DOHH2 (cell line): ENCODE measurements around the gene FIZ1.

Source experiments
- H3F3A ChIP-seq: fragments of 200-600 bp; sonication (generic), shearing (Covaris generic); 2 replicates; pipeline ENCODE4 v1.6.0; 2016; ENCODE audit warnings: antibody characterized with exemption, mild to moderate bottlenecking; ENCODE audit not compliant: control insufficient read depth, insufficient read depth
- H3K27ac ChIP-seq: fragments of 200-600 bp; sonication (generic); 2 replicates; pipeline ENCODE4 v1.5.1; 2014; ENCODE audit warnings: low read depth, mild to moderate bottlenecking, low read length, moderate library complexity
- H3K27me3 ChIP-seq: fragments of 200-600 bp; sonication (generic); 2 replicates; pipeline ENCODE4 v1.6.1; 2014; ENCODE audit warnings: mild to moderate bottlenecking, low read length, mixed read lengths; ENCODE audit not compliant: control insufficient read depth
- H3K36me3 ChIP-seq: fragments of 200-600 bp; sonication (generic); 2 replicates; pipeline ENCODE4 v1.6.1; 2014; ENCODE audit warnings: mild to moderate bottlenecking, low read length, moderate library complexity, mixed read lengths; ENCODE audit not compliant: control insufficient read depth
- H3K4me1 ChIP-seq: fragments of 200-600 bp; sonication (generic); 2 replicates; pipeline ENCODE4 v1.6.1; 2014; ENCODE audit warnings: mild to moderate bottlenecking, low read length, mixed read lengths; ENCODE audit not compliant: control insufficient read depth
- H3K4me2 ChIP-seq: fragments of 200-600 bp; sonication (generic); 2 replicates; pipeline ENCODE4 v1.6.0; 2014; ENCODE audit warnings: mild to moderate bottlenecking, low read length, moderate library complexity
- H3K4me3 ChIP-seq: fragments of 200-600 bp; sonication (generic); 2 replicates; pipeline ENCODE4 v1.5.1; 2014; ENCODE audit warnings: mild to moderate bottlenecking, low read length, mixed read lengths
- H3K79me2 ChIP-seq: fragments of 200-600 bp; sonication (generic); 2 replicates; pipeline ENCODE4 v1.6.1; 2014; ENCODE audit warnings: mild to moderate bottlenecking, low read length, mixed read lengths; ENCODE audit not compliant: control insufficient read depth
- H3K9me2 ChIP-seq: fragments of 200-600 bp; sonication (generic); replicated peaks from 2 replicates; pipeline ENCODE4 v1.6.1; 2014; ENCODE audit warnings: mild to moderate bottlenecking, low read length, mixed read lengths; ENCODE audit not compliant: control insufficient read depth
- H3K9me3 ChIP-seq: fragments of 200-600 bp; sonication (generic); 2 replicates; pipeline ENCODE4 v1.6.1; 2014; ENCODE audit warnings: antibody characterized with exemption, low read length, mixed read lengths; ENCODE audit not compliant: control insufficient read depth, insufficient read depth
- H4K20me1 ChIP-seq: fragments of 200-600 bp; sonication (generic); 2 replicates; pipeline ENCODE4 v1.6.0; 2014; ENCODE audit warnings: low read depth, mild to moderate bottlenecking, antibody characterized with exemption, low read length, moderate library complexity; ENCODE audit not compliant: control insufficient read depth, insufficient read depth
- CTCF ChIP-seq: fragments of 200-600 bp; sonication (generic); IDR thresholded peaks from one replicate; pipeline ENCODE4 v1.5.1; 2014; ENCODE audit warnings: antibody characterized with exemption, mild to moderate bottlenecking, low read depth, low read length; ENCODE audit not compliant: poor library complexity, severe bottlenecking
- EZH2phosphoT487 ChIP-seq: fragments of 200-600 bp; sonication (generic); IDR thresholded peaks from 2 replicates; pipeline ENCODE4 v1.6.1; 2017; ENCODE audit warnings: borderline replicate concordance, mild to moderate bottlenecking, antibody characterized with exemption, low read length, moderate library complexity, mixed read lengths

The FIZ1 gene

GRCh38 chr19:55554741-55555152 is 44.6 kb downstream of the FIZ1 start:
- Histone ChIP-seq H4K20me1 (no peaks in the 10 kb centered on the region), H3K27me3 (peaks cover 3% of the 10 kb centered on the region), H3K4me3 (no peak overlapping the region), H3K4me2 (no peak overlapping the region), H3K27ac (no peak overlapping the region), H3K4me1 (peaks cover 6% of the 10 kb centered on the region), H3K9me2 (no peaks in the 10 kb centered on the region), H3K79me2 (no peaks in the 10 kb centered on the region), H3K9me3 (no peaks in the 10 kb centered on the region), H3F3A (no peaks in the 10 kb centered on the region), H3K36me3 (no peaks in the 10 kb centered on the region)
- TF ChIP-seq CTCF = no peak
- TF ChIP-seq EZH2phosphoT487 = no peak

GRCh38 chr19:55554302-55554701 is 45.0 kb downstream of the FIZ1 start:
- peaks cover 7% of the 10 kb centered on the region for H3K27me3 ChIP-seq
- no peaks in the 10 kb centered on the region for H3K9me3 ChIP-seq
- no peak overlapping the region for H3K4me3 ChIP-seq
- TF ChIP-seq CTCF (no peak), EZH2phosphoT487 (no peak)
- no peaks in the 10 kb centered on the region for H4K20me1 ChIP-seq
- peaks cover 11% of the 10 kb centered on the region for H3K4me1 ChIP-seq
- no peaks in the 10 kb centered on the region for H3K9me2 ChIP-seq
- H3K36me3 ChIP-seq = no peaks in the 10 kb centered on the region
- H3K79me2 ChIP-seq = no peaks in the 10 kb centered on the region
- no peaks in the 10 kb centered on the region for H3F3A ChIP-seq
- H3K27ac ChIP-seq = no peak overlapping the region
- H3K4me2 ChIP-seq = no peak overlapping the region

- Histone ChIP-seq H3K27ac (no peak overlapping the region), H3K9me2 (no peaks in the 10 kb centered on the region), H4K20me1 (no peaks in the 10 kb centered on the region), H3K4me3 (no peak overlapping the region), H3K27me3 (peaks cover 7% of the 10 kb centered on the region), H3K4me1 (peaks cover 11% of the 10 kb centered on the region), H3K36me3 (no peaks in the 10 kb centered on the region), H3K9me3 (no peaks in the 10 kb centered on the region), H3K79me2 (no peaks in the 10 kb centered on the region), H3K4me2 (no peak overlapping the region), H3F3A (no peaks in the 10 kb centered on the region)
- no peak for TF ChIP-seq CTCF
- no peak for TF ChIP-seq EZH2phosphoT487
Measured at GRCh38 chr19:55553217-55554182, 45.8 kb downstream of the FIZ1 start.
